ENCODE measurements around the gene JOSD2. TPM values are rescaled to one million over a fixed set of nuclear protein-coding genes. Genes with fewer than 3 reads are reported as not detected.

JOSD2 gene
- total and polyA plus RNA-seq, 9 donors: 15.0 to 42.5 (median 24.2) TPM; not detected in 1

- intact Hi-C loops (cut with DNase I): no loop called here
- Histone ChIP-seq H3K36me3 (no peaks in the 10 kb centered on the region), H3K9me3 (no peaks in the 10 kb centered on the region), H3K27ac (no peak overlapping the region), H3K27me3 (no peaks in the 10 kb centered on the region), H3K4me1 (ENCODE audit: insufficient read depth) (no peaks in the 10 kb centered on the region), H3K4me3 (no peak overlapping the region)
- 37 to 40% (median 38%) methylated on average over 20 to 27 of the region's 27 CpGs for WGBS, 3 donors
- no peak for DNase-seq
- TF ChIP-seq POLR2A (IDR thresholded peaks at IDR 0.05) (no peak), CTCF (IDR thresholded peaks at IDR 0.05) (no peak), EP300 (IDR thresholded peaks at IDR 0.05) (no peak)
These were observed 10.8 kb downstream of the JOSD2 start for GRCh38 chr19:50500060-50500752.

- Histone ChIP-seq H3K4me3 (no peak overlapping the region), H3K4me1 (ENCODE audit: insufficient read depth) (no peaks in the 10 kb centered on the region), H3K27ac (no peak overlapping the region), H3K27me3 (no peaks in the 10 kb centered on the region), H3K9me3 (no peaks in the 10 kb centered on the region), H3K36me3 (no peaks in the 10 kb centered on the region)
- WGBS, 3 donors: 54 to 64% (median 62%) methylated on average over 11 of the region's 11 CpGs
- no peak for TF ChIP-seq CTCF (IDR thresholded peaks at IDR 0.05)
- TF ChIP-seq EP300 (IDR thresholded peaks at IDR 0.05): no peak
- no peak for TF ChIP-seq POLR2A (IDR thresholded peaks at IDR 0.05)
- intact Hi-C loops (cut with DNase I): no loop called here
- no peak for DNase-seq
These were observed 12.6 kb downstream of the JOSD2 start for GRCh38 chr19:50498219-50499056.

GRCh38 chr19:50497022-50497405, 14.0 kb downstream of the JOSD2 start:
- Histone ChIP-seq H3K4me1 (ENCODE audit: insufficient read depth) (no peaks in the 10 kb centered on the region), H3K4me3 (no peak overlapping the region), H3K36me3 (no peaks in the 10 kb centered on the region), H3K9me3 (no peaks in the 10 kb centered on the region), H3K27me3 (no peaks in the 10 kb centered on the region), H3K27ac (no peak overlapping the region)
- TF ChIP-seq POLR2A (IDR thresholded peaks at IDR 0.05): no peak
- TF ChIP-seq EP300 (IDR thresholded peaks at IDR 0.05): no peak
- TF ChIP-seq CTCF (IDR thresholded peaks at IDR 0.05): no peak
- intact Hi-C loops (cut with DNase I): no loop called here
- WGBS, 3 donors: 60 to 65% (median 64%) methylated on average over 8 of the region's 8 CpGs
- no peak for DNase-seq

- no peak for DNase-seq
- TF ChIP-seq EP300 (IDR thresholded peaks at IDR 0.05): no peak
- TF ChIP-seq CTCF (IDR thresholded peaks at IDR 0.05): no peak
- no peak for TF ChIP-seq POLR2A (IDR thresholded peaks at IDR 0.05)
- Histone ChIP-seq H3K9me3 (no peaks in the 10 kb centered on the region), H3K27me3 (no peaks in the 10 kb centered on the region), H3K4me3 (no peak overlapping the region), H3K4me1 (ENCODE audit: insufficient read depth) (no peaks in the 10 kb centered on the region), H3K27ac (no peak overlapping the region), H3K36me3 (no peaks in the 10 kb centered on the region)
- WGBS, 3 donors: 65 to 68% (median 65%) methylated on average over 30 of the region's 30 CpGs
- intact Hi-C loops (cut with DNase I): no loop called here
These were observed 14.6 kb downstream of the JOSD2 start for GRCh38 chr19:50496189-50497021.
